ENCODE data around the gene CASTOR1.

DNA sequence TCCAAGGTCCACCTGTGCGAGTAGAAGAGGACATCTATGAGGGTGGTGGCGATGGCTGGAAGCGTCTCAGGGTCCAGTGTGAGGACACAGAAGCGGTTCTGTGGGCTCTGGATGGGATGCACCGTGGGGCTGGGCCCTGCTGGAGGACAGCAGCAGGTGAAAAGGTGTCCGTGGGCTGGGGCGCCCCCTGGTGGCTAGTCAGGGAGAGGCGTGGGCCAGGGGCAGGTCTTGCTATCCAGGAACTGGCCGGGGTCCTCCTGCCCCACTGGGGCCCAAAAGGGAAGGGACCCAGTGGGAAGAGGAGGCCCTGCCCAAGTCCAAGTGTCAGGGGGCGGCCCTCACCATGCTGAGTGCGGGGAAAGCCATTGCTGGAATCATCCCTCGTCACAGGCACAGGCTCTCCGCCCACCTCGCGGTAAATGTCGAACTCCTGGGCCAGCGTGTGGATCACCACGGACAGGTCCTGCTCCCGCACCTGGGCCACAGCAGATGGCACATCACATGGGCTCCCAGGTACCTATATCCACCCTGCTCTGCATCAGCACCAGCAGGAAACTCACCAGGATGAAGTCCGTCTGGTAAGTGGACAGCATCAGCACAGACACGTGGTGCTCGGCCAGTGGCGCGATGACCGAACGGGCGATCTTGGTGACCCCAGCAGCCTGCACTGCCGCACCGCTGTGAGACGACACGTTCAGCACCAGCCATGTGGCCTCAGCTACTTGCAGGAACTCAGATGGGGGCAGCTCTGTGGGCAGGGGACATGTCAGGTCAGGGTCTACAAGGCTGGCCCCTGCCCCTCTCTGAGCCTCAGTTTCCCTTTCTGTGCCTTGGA is 2.3 kb downstream of the CASTOR1 start:
- TF ChIP-seq CTCF (IDR thresholded peaks at IDR 0.05; ENCODE audit: insufficient read depth, low read length, poor library complexity, severe bottlenecking) (peak; percentile 75), EZH2phosphoT487 (conservative IDR thresholded peaks at IDR 0.05; ENCODE audit: low read length) (no peak)

Data from SU-DHL-6 (cell line).